ENCODE measurements around the gene GLCCI1.

DNA sequence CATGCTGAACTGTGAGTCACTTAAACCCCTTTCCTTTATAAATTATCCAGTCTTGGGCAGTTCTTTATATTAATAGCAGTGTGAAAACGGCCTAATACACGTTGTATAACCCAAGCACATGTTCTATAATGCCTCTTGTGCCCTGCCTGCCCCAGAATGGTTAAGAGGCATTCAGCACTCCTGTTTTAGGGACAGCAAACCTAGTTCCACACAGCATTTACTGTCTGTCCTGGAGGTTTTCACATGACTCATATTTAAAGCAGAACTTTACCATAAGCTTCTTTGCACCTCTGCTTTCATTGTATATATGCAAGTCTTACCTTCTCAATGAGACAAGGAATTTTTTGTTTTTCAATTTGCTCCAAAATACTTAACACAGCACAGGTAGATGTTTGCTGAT lies 148.6 kb downstream of the GLCCI1 start:
- no peak for TF ChIP-seq POLR2A (IDR thresholded peaks at IDR 0.05)
- TF ChIP-seq CTCF (IDR thresholded peaks at IDR 0.05) = no peak
